VCaP (cell line): ENCODE results near the gene ZNF219.

Source experiments
- H3K27ac ChIP-seq: fragments of 450-650 bp; 2 replicates; pipeline ENCODE4 v1.5.1; 2017
- CTCF ChIP-seq: fragments of 450-650 bp; conservative IDR thresholded peaks from 2 replicates; pipeline ENCODE4 v1.5.1; 2017; ENCODE audit warnings: mild to moderate bottlenecking, moderate library complexity

ZNF219 gene

GRCh38 chr14:21120686-21121085, 22.2 kb upstream of the ZNF219 start:
- TF ChIP-seq CTCF: no peak

GRCh38 chr14:21118933-21119332, 20.5 kb upstream of the ZNF219 start:
- TF ChIP-seq CTCF: no peak
- no peak overlapping the region for H3K27ac ChIP-seq

More at GRCh38 chr14:21120686-21121085, 22.2 kb upstream of the ZNF219 start:
- H3K27ac ChIP-seq: no peak overlapping the region

GRCh38 chr14:21113369-21113768, 14.9 kb upstream of the ZNF219 start:
- peak overlapping the region; percentile 66; the same call in 1 of the 2 replicates for H3K27ac ChIP-seq
- TF ChIP-seq CTCF: no peak

- peak overlapping the region; percentile 66 for H3K27ac ChIP-seq
These were observed 13.8 kb upstream of the ZNF219 start for GRCh38 chr14:21112255-21112654.

GRCh38 chr14:21109377-21110138, 11.1 kb upstream of the ZNF219 start:
- TF ChIP-seq CTCF: no peak
- no peak overlapping the region for H3K27ac ChIP-seq

More at GRCh38 chr14:21112255-21112654, 13.8 kb upstream of the ZNF219 start:
- no peak for TF ChIP-seq CTCF

- no peak for TF ChIP-seq CTCF
- H3K27ac ChIP-seq: no peak overlapping the region; the same call in 1 of the 2 replicates
These were observed 10.3 kb upstream of the ZNF219 start for GRCh38 chr14:21108791-21109190.

- no peak for TF ChIP-seq CTCF
- peak overlapping the region; percentile 97; the same call in 1 of the 2 replicates for H3K27ac ChIP-seq
These were observed 8.9 kb upstream of the ZNF219 start for GRCh38 chr14:21107283-21107800.
